Skeletal muscle tissue (tissue), 4 donors: ENCODE data around the gene PPP2CA. TPM values are rescaled to one million over a fixed set of nuclear protein-coding genes. Genes with fewer than 3 reads are reported as not detected.
"Not testable (repeated sequence)": the region's sequence is repeated elsewhere in the genome, so short reads cannot be mapped to it uniquely, and the experiment has no call there.

Source experiments
- H3K27ac ChIP-seq: one replicate; pipeline ENCODE4 v1.7.0; 2013; ENCODE audit warnings: mild to moderate bottlenecking, low read depth, low read length, inconsistent platforms
- H3K27me3 ChIP-seq, 3 donors: one replicate each; pipeline ENCODE4 v1.7.0; 2013; ENCODE audit warnings: low read length in 3 of 3; ENCODE audit not compliant: control insufficient read depth in 3 of 3, insufficient read depth in 3 of 3
- H3K36me3 ChIP-seq, 3 donors: one replicate each; pipeline ENCODE4 v1.7.0; 2013; ENCODE audit warnings: low read length in 3 of 3; ENCODE audit not compliant: control insufficient read depth in 3 of 3, insufficient read depth in 3 of 3
- H3K4me1 ChIP-seq, 3 donors: one replicate each; pipeline ENCODE4 v1.7.0; 2013; ENCODE audit warnings: low read length in 3 of 3, mild to moderate bottlenecking in 3 of 3; ENCODE audit not compliant: control insufficient read depth in 3 of 3, insufficient read depth in 3 of 3
- H3K4me3 ChIP-seq, 3 donors: one replicate each; pipeline ENCODE4 v1.7.0; 2013; ENCODE audit warnings: low read length in 3 of 3
- H3K9ac ChIP-seq, 3 donors: one replicate each; pipeline ENCODE4 v1.7.0; 2013; ENCODE audit warnings: low read length in 3 of 3, mild to moderate bottlenecking in 3 of 3, moderate library complexity in 2 of 3, low read depth in 1 of 3
- H3K9me3 ChIP-seq, 3 donors: one replicate each; pipeline ENCODE4 v1.7.0; 2013; ENCODE audit warnings: low read length in 3 of 3; ENCODE audit not compliant: control insufficient read depth in 3 of 3
- total RNA-seq: library from RNA; depleted of rRNA; stranded (reverse); fragments of >200 nt; gene quantifications from one replicate; pipeline ENCODE4 v1.2.3, GENCODE V29; 2014
- donor health status: Osteomylitis.

Gene PPP2CA
- total RNA-seq, 1 donor from 2014 or later = 47.0 TPM

GRCh38 chr5:134153241-134153640 is 72.6 kb downstream of the PPP2CA start:
- H3K36me3 ChIP-seq = peaks cover 35 to 62% (median 59%) of the 10 kb centered on the region in 3 donors

GRCh38 chr5:134152173-134152832 is 73.6 kb downstream of the PPP2CA start:
- H3K27ac ChIP-seq, H3K27me3 ChIP-seq, H3K9ac ChIP-seq, H3K4me3 ChIP-seq, H3K9me3 ChIP-seq: not testable (repeated sequence)
- Histone ChIP-seq H3K4me1 (peaks cover 7 to 17% (median 13%) of the 10 kb centered on the region in 3 donors), H3K36me3 (peaks cover 26 to 53% (median 53%) of the 10 kb centered on the region in 3 donors)

More at GRCh38 chr5:134153241-134153640, 72.6 kb downstream of the PPP2CA start:
- no peak overlapping the region for H3K9ac ChIP-seq
- H3K4me3 ChIP-seq = no peak overlapping the region
- H3K27me3 ChIP-seq = no peaks in the 10 kb centered on the region
- no peak overlapping the region for H3K27ac ChIP-seq
- H3K9me3 ChIP-seq = no peaks in the 10 kb centered on the region
- peaks cover 7 to 15% (median 13%) of the 10 kb centered on the region in 3 donors for H3K4me1 ChIP-seq

- H3K9me3 ChIP-seq = no peaks in the 10 kb centered on the region
- no peak overlapping the region for H3K27ac ChIP-seq
- H3K36me3 ChIP-seq = peaks cover 26 to 53% (median 51%) of the 10 kb centered on the region in 3 donors
- peaks cover 9 to 22% (median 19%) of the 10 kb centered on the region in 3 donors for H3K4me1 ChIP-seq
- no peaks in the 10 kb centered on the region for H3K27me3 ChIP-seq
- no peak overlapping the region for H3K9ac ChIP-seq
- no peak overlapping the region for H3K4me3 ChIP-seq
Measured at GRCh38 chr5:134151723-134152122, 74.2 kb downstream of the PPP2CA start.

- H3K36me3 ChIP-seq = peaks cover 27 to 51% (median 50%) of the 10 kb centered on the region in 3 donors
- H3K4me3 ChIP-seq = no peak overlapping the region
- no peaks in the 10 kb centered on the region for H3K9me3 ChIP-seq
- peak overlapping the region in 1 of 3 donors; percentile 22 for H3K9ac ChIP-seq
- no peaks in the 10 kb centered on the region for H3K27me3 ChIP-seq
- peaks cover 12 to 40% (median 21%) of the 10 kb centered on the region in 3 donors for H3K4me1 ChIP-seq
- no peak overlapping the region for H3K27ac ChIP-seq
Measured at GRCh38 chr5:134149571-134150303, 76.1 kb downstream of the PPP2CA start.

- Histone ChIP-seq H3K9me3 (no peaks in the 10 kb centered on the region), H3K27ac (no peak overlapping the region), H3K36me3 (peaks cover 27 to 50% (median 50%) of the 10 kb centered on the region in 3 donors), H3K27me3 (no peaks in the 10 kb centered on the region), H3K4me3 (no peak overlapping the region), H3K4me1 (peaks cover 12 to 40% (median 21%) of the 10 kb centered on the region in 3 donors), H3K9ac (peak overlapping the region in 1 of 3 donors; percentile 22)
Measured at GRCh38 chr5:134148986-134149539, 76.8 kb downstream of the PPP2CA start.

- H3K27me3 ChIP-seq = no peaks in the 10 kb centered on the region
- no peak overlapping the region for H3K27ac ChIP-seq
- peaks cover 12 to 40% (median 21%) of the 10 kb centered on the region in 3 donors for H3K4me1 ChIP-seq
- no peaks in the 10 kb centered on the region for H3K9me3 ChIP-seq
- H3K4me3 ChIP-seq = no peak overlapping the region
- no peak overlapping the region for H3K9ac ChIP-seq
- H3K36me3 ChIP-seq = peaks cover 25 to 50% (median 43%) of the 10 kb centered on the region in 3 donors
Measured at GRCh38 chr5:134148316-134148715, 77.6 kb downstream of the PPP2CA start.

GRCh38 chr5:134146651-134147518 is 79.0 kb downstream of the PPP2CA start:
- peak overlapping the region in 1 of 3 donors; percentile 14 for H3K9ac ChIP-seq
- H3K9me3 ChIP-seq = no peaks in the 10 kb centered on the region
- no peak overlapping the region for H3K27ac ChIP-seq
- H3K4me1 ChIP-seq = peaks cover 12 to 40% (median 21%) of the 10 kb centered on the region in 3 donors
- peaks cover 25 to 48% (median 41%) of the 10 kb centered on the region in 3 donors for H3K36me3 ChIP-seq
- H3K4me3 ChIP-seq = no peak overlapping the region
- H3K27me3 ChIP-seq = no peaks in the 10 kb centered on the region

- H3K9ac ChIP-seq = peak overlapping the region in 1 of 3 donors; percentile 50
- H3K9me3 ChIP-seq = no peaks in the 10 kb centered on the region
- peaks cover 22 to 47% (median 42%) of the 10 kb centered on the region in 3 donors for H3K36me3 ChIP-seq
- no peak overlapping the region for H3K27ac ChIP-seq
- no peak overlapping the region for H3K4me3 ChIP-seq
- peaks cover 9 to 42% (median 21%) of the 10 kb centered on the region in 3 donors for H3K4me1 ChIP-seq
- no peaks in the 10 kb centered on the region for H3K27me3 ChIP-seq
Measured at GRCh38 chr5:134145779-134146581, 79.9 kb downstream of the PPP2CA start.
